ENCODE measurements around the gene EPS15. TPM values are rescaled to one million over a fixed set of nuclear protein-coding genes. Genes with fewer than 3 reads are reported as not detected.

EPS15 gene
- total and polyA plus RNA-seq, 2 experiments from 2014 or later: 31.0 to 76.5 TPM

- Mint-ChIP-seq H3K27ac (no peak overlapping the region), H3K4me3 (no peak overlapping the region), H3K36me3 (ENCODE audit: low read depth) (peaks cover under 1% of the 10 kb centered on the region; the same call in 2 of the 3 replicates), H3K9me3 (no peaks in the 10 kb centered on the region), H3K27me3 (ENCODE audit: insufficient read depth, low read depth, poor library complexity) (peaks cover 7% of the 10 kb centered on the region), H3K4me1 (peaks cover 4% of the 10 kb centered on the region; the same call in 1 of the 3 replicates)
- TF ChIP-seq REST (IDR thresholded peaks at IDR 0.05; ENCODE audit: unreplicated experiment): no peak
- TF ChIP-seq JUNB (IDR thresholded peaks at IDR 0.05; ENCODE audit: unreplicated experiment): no peak
- TF ChIP-seq EZH2phosphoT487 (IDR thresholded peaks at IDR 0.05; ENCODE audit: unreplicated experiment): no peak
- no peak for TF ChIP-seq CREB1 (CRISPR knock-in tag; IDR thresholded peaks at IDR 0.05; ENCODE audit: low read depth)
- no peak for TF ChIP-seq POLR2AphosphoS5 (IDR thresholded peaks at IDR 0.05; ENCODE audit: low read depth)
- TF ChIP-seq STAT1 (IDR thresholded peaks at IDR 0.05; ENCODE audit: unreplicated experiment): no peak
- TF ChIP-seq CTCF (conservative IDR thresholded peaks at IDR 0.05; ENCODE audit: low read depth in 2 of 2): no peak
- TF ChIP-seq EZH2 (IDR thresholded peaks at IDR 0.05; ENCODE audit: low read depth, unreplicated experiment): no peak
- TF ChIP-seq NANOG (IDR thresholded peaks at IDR 0.05; ENCODE audit: borderline replicate concordance): no peak
- no peak for TF ChIP-seq ETS1 (IDR thresholded peaks at IDR 0.05)
- no peak for TF ChIP-seq ZNF462 (CRISPR knock-in tag; IDR thresholded peaks at IDR 0.05)
- no peak for TF ChIP-seq ZNF331 (CRISPR knock-in tag; IDR thresholded peaks at IDR 0.05; ENCODE audit: low read depth)
- no peak for TF ChIP-seq ZNF114 (CRISPR knock-in tag; IDR thresholded peaks at IDR 0.05)
- Histone ChIP-seq H2AFZ (no peak overlapping the region), H3K27ac (ENCODE audit: low read depth) (peak overlapping the region; percentile 53; the same call in 1 of the 2 replicates), H3K27me3 (ENCODE audit: insufficient read depth) (no peaks in the 10 kb centered on the region), H3K79me2 (replicated peaks; ENCODE audit: insufficient read depth) (no peaks in the 10 kb centered on the region), H4K20me1 (replicated peaks; ENCODE audit: insufficient read depth) (no peaks in the 10 kb centered on the region), H3K36me3 (ENCODE audit: insufficient read depth) (0 out of 2 replicates have a peak, but pooled peaks cover 4% of the 10 kb centered on the region), H3K4me3 (no peak overlapping the region), H3K4me2 (no peak overlapping the region), H3K9me2 (ENCODE audit: insufficient read depth) (no peaks in the 10 kb centered on the region), H3K4me1 (ENCODE audit: insufficient read depth) (no peaks in the 10 kb centered on the region), H3F3A (replicated peaks; ENCODE audit: low read depth) (0 out of 2 replicates have a peak, but pooled peaks cover 3% of the 10 kb centered on the region)
- DNase-seq (ENCODE audit: low spot score): no peak
- no peak for ATAC-seq
These were observed 169.2 kb downstream of the EPS15 start for GRCh38 chr1:51349862-51350261.
